ENCODE data around the gene BACH2.
"Not testable (repeated sequence)": the region's sequence is repeated elsewhere in the genome, so short reads cannot be mapped to it uniquely, and the experiment has no call there.

The BACH2 gene

GRCh38 chr6:90120327-90120726 lies 176.3 kb downstream of the BACH2 start:
- no peak for DNase-seq

GRCh38 chr6:90119618-90120017 lies 177.0 kb downstream of the BACH2 start:
- no peak for DNase-seq

- no peak for DNase-seq
These were observed 178.1 kb downstream of the BACH2 start for GRCh38 chr6:90118581-90118980.

GRCh38 chr6:90118069-90118468 lies 178.6 kb downstream of the BACH2 start:
- no peak for DNase-seq

GRCh38 chr6:90116126-90116525 lies 180.5 kb downstream of the BACH2 start:
- not testable (repeated sequence) for DNase-seq

GRCh38 chr6:90113389-90113788 lies 183.3 kb downstream of the BACH2 start:
- no peak for DNase-seq

GRCh38 chr6:90111387-90111786 lies 185.3 kb downstream of the BACH2 start:
- no peak for DNase-seq

GRCh38 chr6:90110971-90111370 lies 185.7 kb downstream of the BACH2 start:
- no peak for DNase-seq

- DNase-seq: no peak
These were observed 187.5 kb downstream of the BACH2 start for GRCh38 chr6:90109141-90109540.

GRCh38 chr6:90107771-90108282 lies 188.8 kb downstream of the BACH2 start:
- DNase-seq: no peak

GRCh38 chr6:90107371-90107770 lies 189.3 kb downstream of the BACH2 start:
- no peak for DNase-seq

GRCh38 chr6:90106449-90106848 lies 190.2 kb downstream of the BACH2 start:
- no peak for DNase-seq

- DNase-seq: no peak
These were observed 191.0 kb downstream of the BACH2 start for GRCh38 chr6:90105506-90106170.

GRCh38 chr6:90103056-90103800 lies 193.4 kb downstream of the BACH2 start:
- no peak for DNase-seq

- DNase-seq: no peak
These were observed 195.2 kb downstream of the BACH2 start for GRCh38 chr6:90101403-90101802.

- no peak for DNase-seq
These were observed 196.5 kb downstream of the BACH2 start for GRCh38 chr6:90100059-90100665.

- DNase-seq: no peak
These were observed 198.0 kb downstream of the BACH2 start for GRCh38 chr6:90098627-90099026.

- DNase-seq: no peak
These were observed 198.6 kb downstream of the BACH2 start for GRCh38 chr6:90098001-90098531.

- no peak for DNase-seq
These were observed 199.3 kb downstream of the BACH2 start for GRCh38 chr6:90097356-90097755.

GRCh38 chr6:90096818-90097217 lies 199.8 kb downstream of the BACH2 start:
- no peak for DNase-seq

GRCh38 chr6:90095788-90096187 lies 200.9 kb downstream of the BACH2 start:
- DNase-seq: no peak

- no peak for DNase-seq
These were observed 201.5 kb downstream of the BACH2 start for GRCh38 chr6:90095145-90095544.

- DNase-seq: no peak
These were observed 203.0 kb downstream of the BACH2 start for GRCh38 chr6:90093558-90094073.
